GM12864 (cell line): ENCODE results near the gene ADAMTS15.

Experiments used
- DNase-seq: peaks from one replicate; pipeline ENCODE4 v3.0.0-alpha.2; 2011; ENCODE audit warnings: low read depth
- H3K4me3 ChIP-seq: 2 replicates; pipeline ENCODE4 v1.5.1; 2011; ENCODE audit warnings: mild to moderate bottlenecking, low read depth, low read length, control low read depth
- CTCF ChIP-seq: IDR thresholded peaks from 2 replicates; pipeline ENCODE4 v1.5.1; 2011; ENCODE audit warnings: low read depth, mild to moderate bottlenecking, moderate library complexity, low read length, control low read depth, inconsistent platforms; ENCODE audit errors: missing control alignments

ADAMTS15 gene

DNA sequence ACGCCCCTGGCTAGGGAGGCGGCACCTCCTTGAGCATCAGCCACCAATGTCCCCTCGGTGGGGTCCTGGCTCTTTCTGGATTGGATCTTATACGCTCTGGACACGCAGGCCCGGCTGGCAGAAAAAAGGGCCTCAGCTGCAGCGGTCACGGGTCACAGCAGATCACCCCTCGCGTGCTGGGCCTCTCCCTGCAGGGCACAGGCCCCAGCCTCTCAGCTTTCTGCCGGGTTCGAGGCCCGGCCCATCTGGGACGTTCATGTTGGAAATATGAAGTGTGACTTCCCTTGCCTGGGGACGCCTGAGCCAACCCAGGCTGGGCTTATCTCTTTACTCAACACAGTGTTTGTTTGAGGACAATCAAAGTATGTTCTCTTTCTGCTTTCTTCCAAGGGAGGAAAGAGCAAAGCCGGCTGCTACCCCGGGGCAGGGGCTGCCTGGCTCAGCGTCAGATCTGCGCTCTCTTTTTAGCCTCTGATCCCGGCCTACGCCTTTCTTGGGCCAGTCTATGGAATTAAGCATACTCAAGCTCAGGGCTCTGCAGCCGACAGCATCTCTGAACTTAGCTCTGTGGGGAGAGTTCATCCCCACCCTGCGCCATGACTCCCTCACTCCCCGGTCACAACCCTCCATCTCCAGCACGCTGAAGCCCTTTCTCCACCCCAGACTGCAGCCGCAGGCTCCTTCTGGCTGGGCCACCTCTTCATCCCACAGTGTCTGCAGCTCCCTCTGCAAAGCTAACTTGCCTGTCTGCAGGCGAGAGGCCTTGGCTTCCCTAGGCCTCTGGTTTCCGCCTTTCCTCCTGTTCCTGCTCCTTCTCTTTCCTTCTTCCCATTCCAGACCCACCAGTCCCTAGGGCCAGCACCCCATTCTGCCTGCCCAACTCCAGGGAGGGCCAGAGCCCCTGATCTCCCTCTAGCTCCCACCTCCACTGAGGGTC lies 38.8 kb downstream of the ADAMTS15 start:
- no peak for DNase-seq
- TF ChIP-seq CTCF = no peak
- no peak overlapping the region for H3K4me3 ChIP-seq

DNA sequence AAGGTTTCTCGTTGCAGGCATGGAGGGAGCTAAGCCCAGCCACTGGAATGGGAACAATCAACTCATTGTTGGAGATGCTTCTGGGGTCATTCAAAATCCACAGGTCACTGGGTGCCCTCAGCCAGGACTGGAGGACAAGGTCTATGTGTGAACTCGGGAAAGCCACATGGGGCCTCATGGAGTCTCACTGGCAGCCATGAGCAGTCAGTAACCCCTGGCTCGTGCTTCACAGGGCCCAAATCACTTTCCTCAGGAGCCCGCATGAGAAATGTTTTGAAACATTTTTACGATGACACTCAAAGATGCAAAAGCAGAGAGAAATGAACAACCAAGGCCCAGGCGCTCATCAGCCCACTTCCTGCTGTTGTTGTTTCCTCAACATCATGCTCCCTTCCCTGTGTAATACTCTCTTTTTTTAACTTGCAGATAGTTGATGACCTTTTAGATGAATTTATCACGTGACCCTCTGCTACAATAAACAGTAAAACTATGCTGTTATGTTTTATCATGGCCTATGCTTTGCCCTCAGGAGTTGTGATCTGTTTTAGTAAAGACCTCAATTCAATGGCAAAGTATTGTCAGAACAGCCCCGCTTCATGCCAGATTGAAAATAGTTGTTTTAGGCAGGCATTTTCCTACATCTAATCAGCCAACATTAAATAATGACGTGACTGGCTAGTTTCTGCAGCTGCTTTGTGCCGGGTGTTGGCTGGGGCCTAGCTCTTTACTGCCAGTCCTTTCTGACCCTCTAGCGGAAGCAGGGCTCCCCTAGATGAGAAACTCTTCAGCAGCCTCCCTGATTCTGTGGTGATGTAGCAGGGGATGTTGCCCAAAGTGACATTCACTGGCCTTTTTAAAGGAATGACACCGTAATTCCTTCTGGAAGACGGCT lies 39.7 kb downstream of the ADAMTS15 start:
- TF ChIP-seq CTCF = no peak
- H3K4me3 ChIP-seq = no peak overlapping the region
- no peak for DNase-seq

GRCh38 chr11:130488848-130489584 lies 40.6 kb downstream of the ADAMTS15 start:
- no peak for DNase-seq
- TF ChIP-seq CTCF = no peak
- no peak overlapping the region for H3K4me3 ChIP-seq

- DNase-seq = no peak
- TF ChIP-seq CTCF = no peak
- no peak overlapping the region for H3K4me3 ChIP-seq
These were observed 41.3 kb downstream of the ADAMTS15 start for GRCh38 chr11:130489716-130490115.

DNA sequence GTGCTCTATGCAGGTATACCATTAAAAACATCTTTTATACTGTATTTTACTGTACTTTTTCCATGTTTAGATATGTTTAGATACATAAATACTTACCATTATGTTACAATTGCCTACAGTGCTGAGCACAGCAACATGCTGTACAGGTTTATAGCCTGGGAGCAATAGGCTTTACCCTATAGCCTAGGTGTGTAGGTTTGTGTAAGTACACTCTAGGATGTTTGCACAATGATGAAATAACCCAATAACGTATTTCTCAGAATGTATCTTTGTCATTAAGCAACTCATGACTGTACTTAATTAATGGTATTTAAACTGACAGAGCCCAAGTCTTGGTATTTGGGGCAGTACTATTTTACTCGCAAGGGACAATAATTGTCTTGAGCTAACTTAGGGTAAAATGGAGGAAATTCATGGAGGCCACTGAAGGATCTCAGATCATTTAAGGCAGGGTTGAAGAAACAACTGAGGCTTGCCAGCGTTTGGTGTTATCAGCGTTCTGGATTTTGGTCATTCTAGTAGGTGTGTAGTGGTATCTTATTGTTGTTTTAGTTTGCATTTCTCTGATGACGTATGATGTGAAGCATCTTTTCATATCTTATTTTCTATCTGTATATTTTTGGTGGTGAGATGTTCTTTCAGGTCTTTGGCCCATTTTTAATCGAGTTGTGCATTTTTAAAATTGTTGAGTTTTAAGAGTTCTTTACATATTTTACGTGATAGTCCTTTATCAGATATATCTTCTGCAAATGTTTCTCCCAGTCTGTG lies 42.4 kb downstream of the ADAMTS15 start:
- no peak overlapping the region for H3K4me3 ChIP-seq
- TF ChIP-seq CTCF = no peak

GRCh38 chr11:130498181-130498580 lies 49.7 kb downstream of the ADAMTS15 start:
- no peak for TF ChIP-seq CTCF
- H3K4me3 ChIP-seq = no peak overlapping the region
- DNase-seq = no peak

More for the DNA sequence above, 42.4 kb downstream of the ADAMTS15 start:
- no peak for DNase-seq
